Measurements from ENCODE around the gene FNTB. TPM values are rescaled to one million over a fixed set of nuclear protein-coding genes. Genes with fewer than 3 reads are reported as not detected.

Gene FNTB
- polyA plus RNA-seq, 4 donors, result 26.1 to 36.3 (median 30.6) TPM

DNA sequence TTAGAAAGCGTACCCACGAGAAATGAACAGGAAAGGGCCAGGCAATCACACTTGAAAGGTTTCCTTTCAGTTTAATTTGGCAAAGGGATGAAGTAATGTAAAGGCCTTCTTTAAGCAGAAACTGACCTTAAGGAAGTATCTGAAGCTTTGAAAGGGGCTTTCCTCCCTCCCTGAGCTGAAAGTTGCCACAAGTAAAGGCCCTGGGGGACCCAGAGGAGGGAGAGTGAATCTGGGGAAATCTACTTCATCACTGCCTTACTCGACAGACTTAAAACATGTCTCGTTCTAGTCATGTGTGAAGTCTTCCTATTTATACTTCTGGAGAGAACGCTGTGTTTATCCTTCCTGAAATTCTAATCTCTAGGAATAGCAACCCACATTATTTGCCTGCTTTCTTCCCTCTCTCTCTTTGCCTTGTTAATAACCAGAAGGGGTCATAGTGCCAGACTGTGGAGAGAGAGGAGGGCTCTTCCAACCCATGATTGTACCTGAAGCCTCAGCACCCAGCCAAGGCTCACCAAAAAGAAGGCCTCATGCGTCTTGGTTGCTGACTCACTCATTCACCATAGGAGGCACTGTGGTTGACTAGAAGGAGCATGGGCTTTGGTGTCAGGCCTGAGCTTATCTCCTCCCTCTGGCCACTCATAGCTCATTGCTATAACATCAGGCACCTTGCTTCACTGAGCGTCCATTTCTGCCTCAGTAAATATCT lies 33.9 kb upstream of the FNTB start:
- DNase-seq (ENCODE audit: low read depth in 4 of 4, low spot score in 3 of 4), result no peak

DNA sequence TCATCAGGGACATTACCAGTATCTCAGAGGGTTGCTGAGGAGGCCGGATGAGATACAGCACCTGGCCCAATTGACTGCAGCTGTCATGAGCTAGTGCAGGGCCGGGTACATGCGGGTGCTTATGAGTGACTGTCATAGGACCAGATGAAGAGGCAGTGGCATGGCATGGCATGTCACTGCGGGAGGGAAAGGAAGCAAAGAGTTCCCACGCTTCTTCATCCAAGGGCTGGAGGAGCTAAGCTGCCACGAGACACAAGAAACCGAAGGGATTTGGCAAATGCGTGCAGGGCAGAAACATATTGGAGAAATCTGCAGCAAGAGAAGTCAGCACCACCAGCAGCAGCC lies 33.4 kb upstream of the FNTB start:
- no peak for DNase-seq (ENCODE audit: low read depth in 4 of 4, low spot score in 3 of 4)

DNA sequence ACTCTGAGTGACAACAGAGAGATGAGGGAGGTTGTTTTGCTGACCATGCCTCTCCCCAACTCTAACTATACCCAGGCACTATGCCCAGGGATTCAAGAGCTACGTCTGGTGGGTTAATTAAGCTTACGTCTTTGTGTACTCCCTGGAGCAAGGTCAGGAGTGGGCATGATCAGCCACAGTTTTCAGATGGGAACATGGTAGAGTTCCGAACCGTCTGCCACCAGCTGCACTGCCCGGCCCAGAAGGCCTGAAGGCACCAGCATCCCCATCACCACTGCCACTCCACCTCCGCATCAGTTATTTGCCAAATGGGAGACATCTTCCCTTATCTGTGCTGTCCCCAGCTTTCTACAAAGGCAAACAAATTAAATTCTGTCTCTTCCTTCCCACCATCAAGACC lies 33.0 kb upstream of the FNTB start:
- DNase-seq (ENCODE audit: low read depth in 4 of 4, low spot score in 3 of 4), result no peak

DNA sequence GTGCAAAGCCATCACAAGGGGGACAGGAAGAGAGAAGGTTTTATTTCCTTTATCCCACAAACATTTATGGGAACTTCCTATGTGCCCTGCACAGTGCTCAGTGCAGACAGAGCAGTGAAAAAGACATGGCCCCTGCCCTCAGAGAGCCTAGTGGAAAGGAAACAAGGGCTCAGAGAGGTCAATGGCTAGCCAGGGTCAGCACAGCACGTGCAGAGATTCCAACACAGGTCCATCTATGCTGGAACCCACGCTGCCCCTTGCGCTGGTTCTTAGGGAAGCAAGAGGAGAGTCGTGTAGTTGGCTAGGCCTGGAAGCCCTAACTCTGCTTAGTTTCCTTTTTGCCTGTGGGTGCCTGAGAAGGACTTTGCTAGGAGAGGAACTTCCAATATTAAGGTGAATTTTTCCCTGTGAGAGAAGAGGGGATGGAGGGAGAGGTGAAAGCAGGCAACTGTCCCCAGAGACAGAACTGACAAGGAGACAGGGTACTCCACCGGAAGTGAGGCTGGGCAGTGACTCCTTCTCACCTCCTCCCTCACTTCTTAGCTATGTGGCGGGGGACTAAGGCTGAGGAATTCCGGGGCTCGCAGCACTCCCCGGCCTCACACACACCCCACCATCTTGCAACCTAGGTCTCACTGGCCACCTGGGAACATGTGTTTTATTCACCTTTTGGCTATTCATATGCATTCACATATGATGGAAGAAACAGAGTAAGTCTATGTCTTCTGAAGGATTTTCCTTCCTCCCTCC lies 32.0 kb upstream of the FNTB start:
- no peak for DNase-seq (ENCODE audit: low read depth in 4 of 4, low spot score in 3 of 4)

DNA sequence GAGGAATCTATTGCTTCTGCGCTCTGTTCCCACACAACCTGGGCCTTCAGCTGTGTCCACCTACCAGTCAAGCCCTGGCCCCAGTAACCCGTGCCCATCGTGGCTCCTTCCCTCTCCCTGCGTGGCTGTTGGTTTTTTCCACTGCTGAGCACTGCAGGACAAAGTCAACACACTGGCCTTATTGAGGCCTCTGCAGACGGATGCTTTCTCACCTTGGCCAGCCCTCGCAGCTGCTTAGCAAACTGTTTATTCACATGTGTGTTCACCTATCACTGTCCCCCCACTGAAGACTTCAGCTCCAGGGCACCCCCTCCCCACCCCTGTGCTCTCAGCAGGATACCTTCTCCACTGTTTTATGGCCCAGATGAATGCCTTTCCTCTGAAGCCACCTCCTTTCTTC lies 31.4 kb upstream of the FNTB start:
- DNase-seq (ENCODE audit: low read depth in 4 of 4, low spot score in 3 of 4), result no peak

DNA sequence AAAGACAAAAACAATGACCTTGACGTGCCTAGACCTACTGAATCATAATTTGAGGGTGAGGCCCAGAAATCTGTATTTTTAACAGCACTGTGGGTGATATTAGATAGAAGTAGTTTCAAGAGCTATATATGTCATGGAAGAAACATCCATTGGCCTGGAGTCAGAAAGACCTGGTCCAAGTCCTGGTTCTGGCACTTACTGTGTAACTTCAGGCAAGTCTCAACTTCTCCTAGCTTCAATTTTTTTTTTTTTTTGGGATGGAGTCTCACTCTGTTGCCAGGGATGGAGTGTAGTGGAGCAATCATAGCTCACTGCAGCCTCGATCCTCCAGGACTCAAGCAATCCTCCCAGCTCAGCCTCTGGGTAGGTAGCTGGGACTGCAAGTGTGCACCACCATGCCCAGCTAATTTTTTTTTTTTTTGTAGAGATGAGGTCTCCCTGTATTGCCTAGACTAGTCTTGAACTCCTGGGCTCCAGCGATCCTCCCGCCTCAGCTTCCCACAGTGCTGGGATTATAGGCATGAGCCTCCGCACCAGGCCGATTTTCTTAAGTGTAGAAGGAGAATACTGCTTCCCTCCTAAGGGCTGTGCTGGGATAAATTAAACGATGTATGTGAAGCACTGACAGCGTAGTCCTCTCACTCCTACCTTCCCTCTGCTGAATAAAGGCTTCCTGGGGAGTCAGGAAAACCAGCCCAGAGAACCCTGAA lies 29.8 kb upstream of the FNTB start:
- no peak for DNase-seq (ENCODE audit: low read depth in 4 of 4, low spot score in 3 of 4)

DNA sequence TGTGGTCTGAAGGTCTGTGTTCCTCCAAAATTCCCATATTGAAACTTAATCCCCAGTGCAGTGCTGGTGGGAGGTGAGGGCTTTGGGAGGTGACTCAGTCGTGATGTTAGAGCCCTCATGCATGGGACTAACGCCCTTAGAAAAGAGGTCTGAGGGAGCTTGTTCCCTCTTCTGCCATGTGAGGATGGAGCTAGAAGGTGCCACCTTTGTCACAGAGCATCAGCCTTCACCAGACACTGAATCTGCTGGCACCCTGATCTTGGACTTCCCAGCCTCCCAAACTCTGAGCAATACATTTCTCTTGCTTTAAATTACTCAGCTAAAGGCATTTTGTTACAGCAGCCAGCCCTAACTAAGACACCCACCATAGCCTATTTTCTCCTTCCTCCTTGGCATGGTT lies 28.5 kb upstream of the FNTB start:
- no peak for DNase-seq (ENCODE audit: low read depth in 4 of 4, low spot score in 3 of 4)

DNA sequence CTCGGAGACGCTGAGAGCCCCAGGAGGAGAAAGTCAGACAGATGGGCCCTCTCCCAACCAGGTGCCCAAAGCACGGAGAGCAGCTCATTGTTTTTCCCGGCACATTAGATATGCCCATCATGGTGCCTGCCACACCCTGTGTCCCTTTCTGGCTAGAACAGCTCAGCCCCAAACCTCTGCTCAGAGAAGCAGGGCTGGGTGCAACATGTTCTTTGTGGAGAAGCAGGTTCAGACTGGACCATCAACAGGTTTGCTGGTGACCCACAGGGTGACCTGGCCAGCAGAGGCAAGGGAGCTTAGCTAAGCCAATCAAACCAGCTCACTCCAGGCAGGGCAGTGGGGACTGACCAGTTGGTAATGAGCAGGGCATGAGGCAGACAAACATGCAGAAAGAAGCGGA lies 28.0 kb upstream of the FNTB start:
- DNase-seq (ENCODE audit: low read depth in 4 of 4, low spot score in 3 of 4), result no peak

DNA sequence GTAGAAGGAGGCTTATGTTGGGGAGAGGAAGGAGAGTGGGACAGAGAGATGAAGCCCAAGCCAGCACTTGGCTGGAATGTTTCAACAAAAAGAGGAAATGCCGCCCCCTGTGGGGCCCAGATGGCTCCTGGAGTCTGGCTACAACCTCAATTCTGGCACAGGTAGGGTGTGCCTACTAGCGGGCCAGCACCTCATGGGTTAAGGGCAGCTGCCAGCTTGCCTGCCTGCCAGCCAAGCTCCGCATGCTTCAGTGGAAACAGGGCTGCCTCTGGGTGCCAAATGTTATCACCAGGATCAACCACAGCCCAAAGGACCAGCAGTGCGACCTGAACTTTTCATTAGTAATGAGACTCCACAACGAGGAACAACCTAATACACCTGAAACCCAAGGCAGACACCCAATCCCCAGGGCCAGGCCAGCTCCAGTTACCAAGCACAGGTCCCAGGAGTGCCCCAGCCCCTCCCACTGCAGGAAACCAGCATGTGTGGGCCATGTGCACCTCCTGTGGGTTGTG lies 25.9 kb upstream of the FNTB start:
- DNase-seq (ENCODE audit: low read depth in 4 of 4, low spot score in 3 of 4), result no peak

DNA sequence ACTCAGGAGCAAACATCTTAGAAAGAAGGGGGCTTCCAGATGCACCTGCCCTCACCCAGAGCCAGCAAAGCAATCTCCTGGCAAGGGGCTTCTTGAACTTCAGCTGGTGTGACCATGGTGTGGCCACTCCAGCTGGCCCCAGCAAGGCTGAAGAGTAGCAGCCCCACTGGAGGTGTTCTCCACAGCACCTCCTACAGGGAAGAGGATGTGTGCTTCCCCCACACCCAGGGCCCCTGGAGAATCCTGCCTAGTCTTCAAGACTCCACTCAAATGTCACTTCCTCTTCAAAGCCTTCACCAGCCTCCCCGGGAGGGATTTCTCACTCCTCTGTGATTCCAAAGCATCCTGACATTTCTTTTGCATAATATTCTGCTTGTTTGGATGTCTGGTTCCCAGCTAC lies 23.1 kb upstream of the FNTB start:
- no peak for DNase-seq (ENCODE audit: low read depth in 4 of 4, low spot score in 3 of 4)

DNA sequence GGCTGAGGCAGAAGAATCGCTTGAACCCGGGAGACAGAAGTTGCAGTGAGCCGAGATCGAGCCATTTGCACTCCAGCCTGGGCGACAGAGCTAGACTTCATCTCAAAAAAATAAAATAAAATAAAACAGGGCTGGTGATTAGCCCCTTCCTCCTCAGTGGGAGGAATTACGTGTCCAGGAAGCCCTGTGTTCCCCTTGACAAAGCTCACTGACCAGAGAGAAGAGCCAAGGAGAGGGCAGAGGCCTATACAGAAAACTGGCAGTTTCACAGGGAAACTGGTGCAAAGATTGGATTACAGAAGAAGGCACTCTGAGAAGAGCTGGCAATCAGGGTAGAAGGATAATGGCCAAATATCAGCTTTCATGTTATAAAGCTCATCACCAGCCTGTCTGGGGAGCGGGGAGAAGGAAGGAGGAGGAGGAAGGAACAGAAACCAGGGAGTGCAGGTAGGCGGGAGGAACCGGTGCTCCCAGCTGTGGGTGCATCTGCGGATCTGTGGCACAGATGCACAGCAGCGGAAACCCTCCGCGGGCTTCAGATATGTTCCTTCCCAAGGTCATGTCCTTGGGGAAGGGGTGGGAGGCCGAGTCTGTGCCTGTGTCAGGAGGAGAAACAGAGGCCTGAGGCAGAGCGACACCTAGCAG lies 21.2 kb upstream of the FNTB start:
- DNase-seq (ENCODE audit: low read depth in 4 of 4, low spot score in 3 of 4), result no peak

DNA sequence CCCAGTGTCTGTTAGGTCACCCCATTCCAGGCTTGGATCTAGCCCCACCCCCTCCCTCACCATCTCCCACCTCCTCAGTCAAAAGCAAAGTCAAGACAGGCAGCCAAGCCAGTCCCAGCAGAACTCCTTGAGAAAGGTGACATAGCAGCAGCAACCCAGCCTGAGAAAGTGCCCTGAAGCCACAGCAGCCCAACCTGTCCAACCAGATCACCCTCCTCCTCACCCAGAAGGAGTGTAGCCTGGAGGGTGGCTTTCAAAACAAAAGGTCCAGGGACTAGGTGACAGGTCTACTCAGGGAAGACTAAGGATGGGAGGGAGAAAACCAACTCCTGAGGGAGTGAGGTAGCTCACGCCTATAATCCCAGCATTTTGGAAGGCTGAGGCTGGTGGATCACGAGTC lies 19.7 kb upstream of the FNTB start:
- no peak for DNase-seq (ENCODE audit: low read depth in 4 of 4, low spot score in 3 of 4)

DNA sequence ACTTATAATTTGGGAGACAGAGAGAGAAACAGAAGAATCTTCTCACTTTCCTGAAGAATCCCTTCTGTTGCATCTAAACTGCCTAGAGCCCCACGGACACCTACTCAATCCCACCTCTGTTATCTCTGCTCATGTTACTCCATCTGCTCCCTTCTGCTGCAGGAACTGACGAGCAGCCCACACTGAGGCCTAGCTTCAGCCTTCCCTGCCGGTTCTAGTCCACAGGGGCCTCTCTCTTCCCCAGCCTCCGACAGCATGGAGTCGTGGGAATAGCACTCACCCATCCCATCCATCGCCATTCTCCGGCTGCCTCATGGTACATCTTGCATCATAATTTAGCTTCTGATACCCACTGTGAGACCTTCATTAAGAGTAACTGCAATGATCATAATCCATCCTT lies 18.5 kb upstream of the FNTB start:
- no peak for DNase-seq (ENCODE audit: low read depth in 4 of 4, low spot score in 3 of 4)

DNA sequence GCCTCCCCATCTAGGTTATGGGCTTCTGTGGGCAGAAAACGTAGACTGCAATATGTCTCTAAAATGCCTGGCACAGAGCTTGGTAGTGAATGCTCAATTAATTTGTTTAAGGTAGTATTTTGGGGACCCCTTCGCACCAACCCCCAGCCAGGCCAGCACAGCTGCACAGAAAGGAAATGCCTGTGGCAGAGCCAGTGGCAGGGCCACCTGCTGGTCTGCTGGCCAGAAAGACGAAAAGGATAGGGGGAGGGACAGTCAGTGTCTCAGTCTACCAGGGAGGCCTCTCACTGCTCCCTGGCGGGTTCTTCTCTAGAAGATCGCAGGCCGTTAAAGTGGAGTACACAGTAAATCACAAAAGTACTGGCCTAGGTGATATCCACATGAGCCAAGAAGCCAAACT lies 18.0 kb upstream of the FNTB start:
- DNase-seq (ENCODE audit: low read depth in 4 of 4, low spot score in 3 of 4), result no peak

DNA sequence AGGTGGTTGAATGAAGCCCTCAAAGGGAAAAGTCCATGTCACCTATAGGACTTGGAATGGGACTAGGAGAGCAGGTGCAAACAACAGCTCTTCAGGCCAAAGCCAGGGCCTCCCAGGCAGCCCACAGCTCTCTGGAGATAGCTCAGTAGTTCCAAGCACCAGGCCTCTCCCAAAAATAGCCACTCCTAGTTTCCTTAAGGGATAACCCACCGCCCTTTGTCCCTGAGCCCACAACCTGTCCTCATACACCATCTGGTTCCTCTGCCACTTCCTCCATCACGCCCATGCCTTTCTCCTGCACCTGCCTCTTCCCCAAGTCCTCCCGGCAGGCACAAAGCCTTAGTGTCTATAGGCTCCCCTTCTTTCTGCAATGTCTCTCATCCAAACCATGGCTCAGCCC lies 16.7 kb upstream of the FNTB start:
- no peak for DNase-seq (ENCODE audit: low read depth in 4 of 4, low spot score in 3 of 4)

DNA sequence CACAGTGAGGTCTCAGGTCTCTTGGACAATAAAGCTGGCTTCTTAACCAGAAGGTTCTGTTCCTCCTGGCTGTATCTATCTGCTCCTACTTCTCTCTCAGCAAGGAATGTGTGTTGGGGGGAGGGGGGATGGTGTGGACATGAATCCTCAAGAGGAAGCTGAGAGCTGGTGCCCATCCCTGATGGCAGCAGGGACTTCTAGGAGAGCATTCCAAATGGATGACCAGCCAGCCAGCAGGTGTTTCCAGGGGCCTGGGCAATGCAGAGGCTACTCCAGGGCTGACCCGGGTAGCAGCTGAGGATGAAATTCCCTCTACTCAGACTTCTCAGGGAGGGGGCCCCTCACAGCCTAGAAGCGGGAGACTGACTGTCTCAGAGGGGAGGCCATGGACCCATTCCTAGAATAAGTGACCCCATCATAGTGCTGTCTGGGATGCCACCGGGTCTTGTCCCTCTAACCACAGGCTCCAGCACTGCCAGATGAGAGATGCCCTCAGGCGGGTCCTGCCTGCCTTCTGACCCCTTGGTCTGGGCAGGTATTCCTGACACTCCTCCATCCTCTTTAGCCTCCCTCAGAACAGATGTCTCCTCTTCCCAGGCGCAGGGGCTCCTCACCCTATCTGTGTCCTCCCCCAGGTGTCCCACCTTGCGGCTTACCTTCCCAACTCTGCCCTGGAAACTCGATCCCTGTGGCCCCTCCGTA lies 15.8 kb upstream of the FNTB start:
- no peak for DNase-seq (ENCODE audit: low read depth in 4 of 4, low spot score in 3 of 4)

DNA sequence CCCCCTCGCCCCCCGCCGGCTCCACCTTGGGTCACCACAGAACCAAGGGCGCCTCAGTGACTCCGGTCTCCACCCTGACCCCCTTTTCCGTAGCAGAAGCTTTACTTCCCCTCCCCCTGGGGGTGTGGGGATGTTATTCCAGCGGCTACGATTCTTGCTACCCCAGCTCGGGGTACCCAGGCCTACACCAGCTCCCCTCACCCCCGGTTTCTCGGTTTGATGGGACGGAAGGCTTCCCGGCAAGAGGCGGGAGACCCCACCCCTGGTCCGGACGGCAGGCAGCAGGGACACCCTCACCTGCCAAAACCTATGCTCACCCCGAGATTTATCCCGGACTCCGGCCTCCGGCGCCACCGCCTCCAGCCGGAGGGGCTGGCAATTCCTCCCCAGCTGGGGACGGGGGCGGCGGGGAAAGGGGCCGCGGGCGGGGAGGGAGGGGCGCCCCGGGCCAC lies 15.2 kb upstream of the FNTB start:
- no peak for DNase-seq (ENCODE audit: low read depth in 4 of 4, low spot score in 3 of 4)

DNA sequence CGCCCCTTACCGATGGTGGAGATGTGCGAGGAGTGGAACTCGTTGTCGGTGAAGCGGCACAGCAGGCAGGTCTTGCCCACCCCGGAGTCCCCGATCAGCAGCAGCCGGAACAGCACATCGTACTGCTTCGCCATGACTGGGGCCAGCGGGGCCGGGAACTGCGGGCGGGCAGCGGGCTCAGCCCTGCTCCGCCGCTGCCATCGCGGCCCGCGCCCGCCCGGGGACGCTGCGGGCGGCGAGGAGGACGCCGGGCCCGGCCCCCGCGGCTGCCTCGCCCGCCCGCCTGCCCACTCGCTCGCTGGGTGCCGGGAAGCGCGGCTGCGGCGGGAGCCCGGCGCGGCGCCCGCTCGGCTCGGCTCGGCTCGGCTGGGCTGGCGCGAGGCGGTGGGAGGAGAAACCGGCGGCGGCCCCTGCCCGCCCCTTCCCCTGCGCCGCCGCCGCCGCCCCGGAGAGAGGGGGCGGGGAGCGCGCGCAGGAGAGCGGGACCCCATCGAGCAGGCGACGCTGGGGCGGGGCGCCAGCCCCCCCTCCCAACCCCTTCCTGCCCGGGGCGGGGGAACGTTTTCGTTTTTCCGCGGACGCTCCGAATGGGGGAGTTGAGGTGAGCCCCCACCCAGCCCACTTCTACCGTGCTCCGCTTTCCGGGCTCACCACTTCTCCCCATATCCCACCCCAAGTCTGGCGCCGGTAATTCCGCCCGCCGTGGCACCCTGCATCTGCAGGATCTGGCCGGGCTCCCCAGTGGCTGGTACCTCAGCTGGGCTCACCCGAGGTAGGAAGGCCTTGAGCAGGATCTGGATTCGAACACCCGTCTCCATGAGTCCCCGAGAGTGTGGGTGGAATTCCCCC lies 14.5 kb upstream of the FNTB start, which contains the start of gene RAB15:
RAB15 (minus strand) TSS at position 394 of the 849 bp plus-strand sequence; CDS start at position 134, 260 bp downstream.
- DNase-seq (ENCODE audit: low read depth in 4 of 4, low spot score in 3 of 4), result no peak

DNA sequence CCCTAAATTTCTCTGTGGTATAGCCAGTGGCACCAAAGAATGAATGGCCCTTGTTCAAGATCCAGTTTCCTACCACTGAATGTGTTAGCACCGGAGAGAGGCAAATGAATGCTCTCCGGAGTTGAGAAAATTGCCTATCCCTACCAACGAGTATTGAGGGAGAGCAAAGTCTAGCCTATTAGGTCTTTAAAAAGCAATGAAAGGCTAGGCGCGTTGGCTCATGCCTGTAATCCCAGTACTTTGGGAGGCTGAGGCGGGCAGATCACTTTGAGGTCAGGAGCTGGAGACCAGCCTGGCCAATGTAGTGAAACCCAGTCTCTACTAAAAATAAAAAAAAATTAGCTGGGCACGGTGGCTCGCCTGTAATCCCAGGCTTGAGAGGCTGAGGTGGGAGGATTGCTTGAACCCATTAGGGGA lies 13.7 kb upstream of the FNTB start:
- no peak for DNase-seq (ENCODE audit: low read depth in 4 of 4, low spot score in 3 of 4)
